ENCODE measurements around the gene RAB11FIP3.

- TF ChIP-seq CTCF (IDR thresholded peaks at IDR 0.05), result no peak
- no peak for TF ChIP-seq EP300 (IDR thresholded peaks at IDR 0.05)
- TF ChIP-seq POLR2A (IDR thresholded peaks at IDR 0.05), result no peak
Observed at GRCh38 chr16:441447-441846, 16.0 kb downstream of the RAB11FIP3 start.
